ENCODE data around the gene CIAO3.

DNA sequence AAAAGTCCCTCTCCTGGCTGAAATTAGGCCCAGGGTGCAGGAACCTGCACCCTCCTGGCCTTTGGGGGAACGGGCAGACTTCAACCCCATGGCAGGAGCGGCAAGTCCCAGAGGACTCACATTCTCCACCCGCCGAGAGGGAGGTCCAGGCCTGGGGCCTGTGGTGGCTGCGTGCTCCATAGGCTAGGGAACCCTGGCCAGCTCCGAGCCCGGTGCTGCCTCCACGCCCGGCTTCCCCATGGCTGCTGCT, 14.7 kb downstream of the CIAO3 start:
- peak in 1 of 4 donors; percentile 5 for TF ChIP-seq POLR2A (IDR thresholded peaks at IDR 0.05)
- TF ChIP-seq, protein P1, sequence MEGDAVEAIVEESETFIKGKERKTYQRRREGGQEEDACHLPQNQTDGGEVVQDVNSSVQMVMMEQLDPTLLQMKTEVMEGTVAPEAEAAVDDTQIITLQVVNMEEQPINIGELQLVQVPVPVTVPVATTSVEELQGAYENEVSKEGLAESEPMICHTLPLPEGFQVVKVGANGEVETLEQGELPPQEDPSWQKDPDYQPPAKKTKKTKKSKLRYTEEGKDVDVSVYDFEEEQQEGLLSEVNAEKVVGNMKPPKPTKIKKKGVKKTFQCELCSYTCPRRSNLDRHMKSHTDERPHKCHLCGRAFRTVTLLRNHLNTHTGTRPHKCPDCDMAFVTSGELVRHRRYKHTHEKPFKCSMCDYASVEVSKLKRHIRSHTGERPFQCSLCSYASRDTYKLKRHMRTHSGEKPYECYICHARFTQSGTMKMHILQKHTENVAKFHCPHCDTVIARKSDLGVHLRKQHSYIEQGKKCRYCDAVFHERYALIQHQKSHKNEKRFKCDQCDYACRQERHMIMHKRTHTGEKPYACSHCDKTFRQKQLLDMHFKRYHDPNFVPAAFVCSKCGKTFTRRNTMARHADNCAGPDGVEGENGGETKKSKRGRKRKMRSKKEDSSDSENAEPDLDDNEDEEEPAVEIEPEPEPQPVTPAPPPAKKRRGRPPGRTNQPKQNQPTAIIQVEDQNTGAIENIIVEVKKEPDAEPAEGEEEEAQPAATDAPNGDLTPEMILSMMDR (IDR thresholded peaks at IDR 0.05), result no peak

All from upper lobe of left lung (tissue), 4 donors.